MM.1S (cell line): ENCODE measurements around the gene CAMK2A.

ENCODE experiments used
- CTCF ChIP-seq: fragments of 300-600 bp; sonication (generic); IDR thresholded peaks from 2 replicates; pipeline ENCODE4 v1.5.1; 2016; ENCODE audit warnings: antibody characterized with exemption, low read length, mixed read lengths
- EZH2 ChIP-seq: fragments of 300-600 bp; sonication (generic); optimal IDR thresholded peaks from 2 replicates; pipeline ENCODE3; 2017; ENCODE audit warnings: low read depth, mild to moderate bottlenecking, antibody characterized with exemption, low read length, mixed read lengths
- EZH2phosphoT487 ChIP-seq: fragments of 300-600 bp; sonication (generic); IDR thresholded peaks from 2 replicates; pipeline ENCODE4 v1.6.1; 2018; ENCODE audit warnings: antibody characterized with exemption, low read length

- TF ChIP-seq CTCF, result no peak
- TF ChIP-seq EZH2, result no peak
- TF ChIP-seq EZH2phosphoT487, result no peak
Observed at GRCh38 chr5:150227606-150228273, 61.8 kb downstream of the CAMK2A start.
